Stimulated activated CD4-positive, alpha-beta T cell treated with anti-CD3 and anti-CD28 coated beads, Interleukin-4, amount 100 ng/mL, for 24 hours (primary cell): ENCODE data around the gene OR2AE1.
"Not testable (repeated sequence)": the region's sequence is repeated elsewhere in the genome, so short reads cannot be mapped to it uniquely, and the experiment has no call there.

Experiments
- DNase-seq: peaks from one replicate; pipeline ENCODE4 v3.0.0-alpha.2; 2020

OR2AE1 gene, protein sequence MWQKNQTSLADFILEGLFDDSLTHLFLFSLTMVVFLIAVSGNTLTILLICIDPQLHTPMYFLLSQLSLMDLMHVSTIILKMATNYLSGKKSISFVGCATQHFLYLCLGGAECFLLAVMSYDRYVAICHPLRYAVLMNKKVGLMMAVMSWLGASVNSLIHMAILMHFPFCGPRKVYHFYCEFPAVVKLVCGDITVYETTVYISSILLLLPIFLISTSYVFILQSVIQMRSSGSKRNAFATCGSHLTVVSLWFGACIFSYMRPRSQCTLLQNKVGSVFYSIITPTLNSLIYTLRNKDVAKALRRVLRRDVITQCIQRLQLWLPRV

DNA sequence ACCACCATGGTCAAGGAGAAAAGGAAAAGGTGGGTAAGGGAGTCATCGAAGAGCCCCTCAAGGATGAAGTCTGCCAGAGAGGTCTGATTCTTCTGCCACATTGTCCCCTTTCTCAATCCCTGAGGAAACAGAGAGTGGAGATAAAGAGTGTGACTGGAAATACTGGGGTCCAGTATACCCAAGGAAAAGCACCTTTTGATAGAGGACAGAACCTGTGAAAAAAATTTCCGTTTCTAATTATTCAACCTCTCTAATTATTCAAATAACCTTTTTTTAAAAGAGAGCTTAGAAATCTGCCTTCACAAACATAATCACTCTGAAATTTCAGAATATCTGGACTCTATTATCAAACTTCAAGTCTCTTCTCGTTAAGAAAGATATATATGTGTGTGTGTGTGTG lies at the start of gene OR2AE1:
TSS of gene OR2AE1 (minus strand) at position 101 of the 400 bp plus-strand sequence. CDS start at position 101, 0 bp downstream.
- no peak for DNase-seq

DNA sequence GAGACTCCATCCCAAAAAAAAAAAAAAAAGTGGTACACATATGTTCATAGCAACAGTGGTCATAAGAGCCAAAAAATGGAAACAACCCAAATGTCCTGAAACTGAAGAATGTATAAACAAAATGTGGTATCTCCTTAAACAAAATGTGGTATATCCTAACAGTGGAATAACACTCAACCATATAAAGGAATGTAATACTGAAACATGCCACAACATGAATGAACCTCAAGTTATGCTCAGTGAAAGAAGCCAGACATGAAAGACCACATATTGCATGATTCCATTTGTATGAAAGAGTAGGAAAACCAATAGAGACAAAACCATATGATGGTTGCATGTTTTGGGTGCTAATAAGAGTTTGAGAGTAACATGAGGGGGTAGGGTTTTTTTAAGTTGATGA lies 49.5 kb upstream of the OR2AE1 start:
- no peak for DNase-seq

DNA sequence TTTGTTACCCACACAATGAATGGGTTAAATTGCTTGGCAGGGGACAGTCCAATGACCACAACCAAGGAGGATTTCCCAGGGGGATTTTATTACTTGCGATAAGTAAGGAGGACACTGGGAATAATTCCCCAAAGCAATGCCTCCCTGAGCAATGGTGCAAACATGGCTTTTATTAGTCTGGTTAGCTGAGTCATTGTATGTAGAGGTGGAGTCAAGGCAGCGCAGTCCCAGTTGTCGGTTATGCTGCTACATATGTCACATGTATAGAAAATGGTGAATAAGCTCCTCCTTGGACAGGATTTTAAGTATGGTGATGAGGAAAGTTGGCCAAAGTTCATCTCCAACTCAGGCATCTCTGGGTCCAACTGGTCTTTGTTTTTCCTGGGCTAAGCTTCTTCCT lies 46.4 kb upstream of the OR2AE1 start:
- no peak for DNase-seq

DNA sequence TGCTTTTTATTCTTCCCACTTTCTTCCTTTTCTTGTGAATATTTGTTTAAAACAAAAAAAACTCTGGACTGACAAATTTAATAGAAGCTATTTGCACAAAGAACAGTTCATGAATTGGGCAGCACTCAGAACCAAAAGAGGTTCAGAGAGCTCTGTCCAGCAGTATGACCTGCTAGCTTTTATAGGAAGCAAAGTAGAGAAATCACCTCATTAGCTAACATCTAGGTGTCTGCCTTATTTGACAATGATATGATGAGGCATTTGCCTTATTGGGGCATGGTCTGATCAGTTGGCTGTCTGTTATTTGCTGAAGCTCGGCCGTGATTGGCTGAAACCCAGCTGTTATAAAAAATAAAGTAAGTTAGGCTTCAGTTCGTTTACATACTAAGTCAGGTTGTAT lies 43.3 kb upstream of the OR2AE1 start:
- no peak for DNase-seq

DNA sequence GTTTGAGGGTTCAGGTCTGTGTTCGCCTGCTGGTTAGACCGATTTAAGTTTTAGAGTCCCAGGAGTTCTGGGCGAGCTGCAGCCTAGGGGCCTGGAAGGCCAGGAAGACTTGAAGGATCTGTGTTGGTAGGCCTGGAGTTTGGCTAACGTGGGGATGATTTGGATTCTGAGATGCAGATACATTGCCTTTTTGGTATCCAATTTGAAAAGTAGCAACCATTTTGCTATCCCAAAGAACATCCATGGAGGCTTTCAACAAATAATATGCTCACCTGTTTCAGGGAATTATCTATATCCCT lies 42.9 kb upstream of the OR2AE1 start:
- DNase-seq = no peak

DNA sequence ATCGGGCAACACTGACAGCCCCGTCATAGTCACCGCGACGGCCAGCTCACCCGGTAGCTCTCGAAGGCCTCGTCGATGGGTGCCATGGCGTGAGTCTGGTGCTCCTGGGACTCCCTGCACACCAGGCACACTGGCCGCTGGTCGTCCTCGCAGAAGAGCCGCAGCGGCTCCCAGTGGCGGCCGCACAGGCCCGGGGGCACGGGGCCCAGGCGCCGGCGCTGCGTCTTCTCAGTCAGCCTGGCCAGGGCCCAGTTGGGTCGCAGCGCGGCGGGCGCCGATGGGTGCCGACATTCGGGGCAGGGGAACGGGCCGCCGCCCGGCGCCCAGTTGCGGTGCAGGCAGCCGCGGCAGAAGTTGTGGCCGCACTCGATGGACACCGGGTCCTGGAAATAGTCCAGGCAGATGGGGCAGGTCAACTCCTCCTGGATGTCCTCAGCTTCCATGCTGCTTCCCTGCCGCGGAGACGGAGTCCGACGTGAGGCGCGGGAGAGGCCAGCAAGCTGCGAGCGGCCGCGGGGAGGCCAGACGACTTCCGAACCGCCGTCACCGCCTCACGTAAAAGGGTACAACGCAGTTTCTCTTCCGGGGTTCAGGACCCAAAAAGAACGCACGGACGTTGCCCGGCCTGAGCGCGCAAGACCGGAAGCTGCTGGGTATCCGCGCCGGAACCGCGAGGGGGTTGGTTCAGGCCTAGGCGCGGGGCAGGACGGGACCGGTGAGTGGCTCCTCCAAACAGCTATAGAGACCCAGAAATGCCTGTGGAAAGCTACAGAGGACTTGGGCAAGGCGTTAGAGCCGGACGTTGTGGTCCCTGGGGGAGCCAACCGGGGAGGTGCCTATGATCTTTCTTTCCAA lies 42.4 kb upstream of the OR2AE1 start, which contains the start of gene TRIM4:
TSS of gene TRIM4 (minus strand) at position 572 of the 855 bp plus-strand sequence. CDS start at position 443, 129 bp downstream.
- peak; percentile 94 for DNase-seq

DNA sequence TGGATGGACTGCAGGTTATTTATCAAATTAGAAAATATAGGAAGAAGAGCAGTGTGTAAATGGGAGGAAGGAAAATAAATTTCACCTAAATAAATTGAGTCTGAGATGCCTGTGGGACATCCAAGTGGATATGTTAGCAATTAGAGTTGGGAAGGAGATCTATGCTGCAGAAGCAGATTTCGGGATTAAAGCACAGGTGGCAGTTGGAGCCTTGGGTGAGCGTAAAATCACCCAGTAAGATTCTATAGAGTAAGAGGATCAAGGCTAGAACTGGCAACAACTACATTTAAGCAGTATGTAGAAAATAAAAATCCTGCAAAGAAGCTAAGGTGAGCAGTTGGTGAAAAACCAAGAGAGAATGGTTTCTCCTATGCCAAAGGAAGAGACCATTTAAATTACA lies 34.1 kb upstream of the OR2AE1 start:
- no peak for DNase-seq

DNA sequence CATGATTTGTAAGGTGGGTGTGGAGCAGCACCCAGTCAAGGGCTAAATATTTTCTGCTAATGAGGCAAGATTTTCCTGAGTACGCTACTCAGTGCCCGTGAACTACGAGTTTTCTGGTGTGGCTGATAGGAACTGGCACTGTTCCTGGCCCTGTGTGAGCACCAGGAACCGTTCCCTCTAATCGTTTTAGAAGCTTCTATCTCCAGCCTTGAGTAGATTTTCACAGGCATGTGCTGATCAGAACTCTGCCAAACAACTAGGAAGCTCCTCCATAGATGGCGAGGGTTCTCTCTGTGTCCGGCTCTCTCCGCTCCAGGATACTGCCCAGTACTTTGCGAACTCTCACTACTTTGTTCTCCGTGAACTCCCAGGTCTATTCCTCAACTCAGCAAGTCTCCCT lies 24.7 kb upstream of the OR2AE1 start:
- DNase-seq = no peak

DNA sequence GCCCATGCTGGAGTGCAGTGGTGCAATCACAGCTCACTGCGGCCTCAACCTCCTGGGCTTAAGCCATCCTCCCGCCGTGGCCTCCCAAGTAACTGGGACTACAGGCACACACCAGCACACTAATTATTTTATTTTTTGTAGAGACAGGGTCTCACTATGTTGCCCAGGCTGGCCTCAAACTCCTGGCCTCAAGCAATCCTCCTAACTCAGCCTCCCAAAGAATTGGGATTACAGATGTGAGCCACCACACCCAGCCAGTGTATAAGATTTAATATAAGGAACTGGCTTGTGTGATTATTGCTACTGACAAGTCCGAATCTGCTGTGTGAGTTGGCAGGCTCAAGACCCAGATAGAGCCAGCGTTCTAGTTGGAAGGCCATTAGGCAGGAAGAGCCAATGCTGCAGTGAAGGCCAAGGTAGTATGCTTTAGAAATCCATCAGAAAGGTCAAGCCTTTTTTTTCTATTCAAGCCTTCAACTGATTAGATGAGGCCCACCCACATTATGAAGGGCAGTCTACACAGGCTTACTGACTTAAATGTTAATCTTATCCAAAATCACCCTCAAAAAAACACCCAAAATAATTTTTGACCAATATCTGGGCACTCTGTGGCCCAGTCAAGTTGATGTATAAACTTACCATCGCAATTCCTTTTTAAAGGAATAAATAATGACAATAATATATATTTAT lies 23.1 kb upstream of the OR2AE1 start:
- DNase-seq = no peak

DNA sequence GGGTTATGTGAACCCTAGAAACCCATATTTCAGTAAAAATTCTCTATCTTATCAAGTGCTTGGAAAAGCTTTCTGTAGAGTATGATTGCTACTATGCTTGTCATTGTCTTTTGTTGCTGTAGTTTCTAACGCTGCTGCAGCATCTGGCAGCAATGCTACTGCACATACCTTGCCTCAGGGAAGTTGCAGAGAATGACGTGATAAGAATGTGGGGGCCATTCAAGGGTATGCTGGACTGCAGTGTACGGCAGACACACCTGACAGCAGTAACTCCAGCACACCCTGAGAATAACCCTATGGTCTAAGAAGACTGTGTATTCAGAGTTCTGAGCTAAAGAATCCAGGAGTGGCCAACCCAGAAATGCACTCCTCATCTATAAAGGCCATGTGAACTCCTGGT lies 22.0 kb upstream of the OR2AE1 start:
- DNase-seq = no peak

DNA sequence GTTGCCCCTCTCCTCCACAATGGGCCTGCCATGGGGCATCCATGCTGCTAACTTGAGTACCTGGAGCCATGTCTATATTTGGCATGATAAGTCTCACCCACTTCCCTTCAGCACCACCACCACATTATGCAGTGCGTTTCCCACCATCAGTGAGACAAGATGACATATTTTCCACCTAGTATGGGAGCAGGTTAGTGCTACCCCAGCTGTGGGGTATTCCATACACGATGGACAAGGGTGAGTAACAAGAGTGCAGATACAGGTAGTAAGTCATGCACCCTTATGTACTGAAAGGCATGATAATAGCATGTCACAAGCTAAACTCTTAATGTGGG lies 21.2 kb upstream of the OR2AE1 start:
- DNase-seq = no peak

DNA sequence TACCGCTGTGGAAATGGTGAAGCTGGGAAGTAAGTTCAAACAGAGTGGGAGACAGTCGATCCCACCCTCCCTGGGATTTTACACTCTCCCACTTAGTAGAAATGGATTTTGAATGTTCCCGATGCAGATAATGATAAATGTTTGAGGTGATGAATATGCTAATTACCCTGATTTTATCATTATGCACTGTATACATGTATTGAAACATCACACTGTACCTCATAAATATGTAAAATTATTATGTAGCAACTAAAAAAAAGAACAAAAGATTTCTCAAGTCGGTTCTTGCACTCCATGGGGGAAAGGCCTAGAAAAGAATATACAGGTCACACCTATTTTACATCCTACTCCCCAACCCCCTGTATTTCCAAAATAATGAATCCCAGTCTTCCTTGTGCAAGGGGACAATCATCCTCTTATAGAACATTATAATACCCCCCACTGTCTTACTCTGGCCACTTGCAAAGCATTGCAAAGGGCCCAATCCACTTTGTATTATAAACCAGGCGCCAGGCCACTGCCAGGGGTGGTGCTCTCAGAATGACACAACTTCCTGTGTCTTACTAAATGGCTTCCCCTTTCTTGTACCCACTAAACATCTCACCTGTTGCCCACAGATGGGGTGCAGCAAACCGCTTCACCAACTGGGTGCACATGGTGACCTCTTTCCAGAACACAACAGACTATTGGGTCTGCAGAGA lies 20.6 kb upstream of the OR2AE1 start:
- DNase-seq = no peak

DNA sequence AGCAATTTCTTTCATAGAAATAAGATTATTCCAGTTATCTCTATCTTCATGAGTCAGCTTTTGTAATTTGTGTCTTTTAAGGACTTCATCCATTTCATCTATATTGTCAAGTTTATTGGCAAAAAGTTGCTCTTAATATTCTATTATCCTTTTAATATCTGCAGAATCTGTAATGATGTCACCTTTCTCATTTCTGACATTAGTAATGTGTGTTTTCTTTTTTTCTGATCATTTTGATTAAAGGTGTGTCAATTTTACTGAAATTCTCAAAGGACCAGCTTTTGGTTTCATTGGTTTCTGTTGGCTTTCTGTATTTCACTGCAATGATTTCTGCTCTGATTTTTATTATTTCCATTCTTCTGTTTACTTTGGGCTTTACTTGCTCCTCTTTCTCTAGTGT lies 17.9 kb upstream of the OR2AE1 start:
- DNase-seq = no peak

DNA sequence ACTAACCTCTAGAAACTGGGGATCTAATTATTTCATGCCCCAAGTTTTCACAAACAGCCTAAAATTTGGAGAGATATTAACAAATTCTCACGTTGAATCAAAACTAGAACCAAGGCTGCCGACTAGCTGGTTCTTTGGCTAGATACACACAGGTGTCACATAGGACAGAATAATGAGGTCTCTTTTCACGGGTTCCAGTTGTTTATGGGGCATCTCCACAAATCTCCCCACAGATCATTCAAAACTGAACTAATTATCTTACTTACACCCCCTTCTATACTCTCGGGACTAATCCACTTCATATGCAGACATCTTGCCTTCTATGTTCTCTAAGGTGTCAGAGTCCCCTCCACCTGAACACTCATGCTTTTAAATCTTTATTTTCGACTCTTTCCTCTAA lies 16.4 kb upstream of the OR2AE1 start:
- DNase-seq = no peak

DNA sequence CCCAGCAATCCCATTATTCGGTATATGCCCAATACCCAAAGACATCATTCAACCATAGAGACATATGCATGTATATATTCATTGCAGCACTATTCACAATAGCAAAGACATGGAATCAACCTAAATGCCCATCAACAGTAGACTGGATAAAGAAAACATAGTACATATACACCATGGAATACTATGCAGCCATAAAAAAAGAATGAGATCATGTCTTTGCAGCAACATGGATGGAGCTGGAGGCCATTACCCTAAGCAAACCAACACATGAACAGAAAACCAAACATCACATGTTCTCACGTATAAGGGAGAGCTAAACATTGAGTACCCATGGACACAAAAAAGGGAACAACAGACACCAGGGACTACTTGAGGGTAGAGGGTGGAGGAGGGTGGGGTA lies 13.5 kb upstream of the OR2AE1 start:
- DNase-seq = not testable (repeated sequence)

DNA sequence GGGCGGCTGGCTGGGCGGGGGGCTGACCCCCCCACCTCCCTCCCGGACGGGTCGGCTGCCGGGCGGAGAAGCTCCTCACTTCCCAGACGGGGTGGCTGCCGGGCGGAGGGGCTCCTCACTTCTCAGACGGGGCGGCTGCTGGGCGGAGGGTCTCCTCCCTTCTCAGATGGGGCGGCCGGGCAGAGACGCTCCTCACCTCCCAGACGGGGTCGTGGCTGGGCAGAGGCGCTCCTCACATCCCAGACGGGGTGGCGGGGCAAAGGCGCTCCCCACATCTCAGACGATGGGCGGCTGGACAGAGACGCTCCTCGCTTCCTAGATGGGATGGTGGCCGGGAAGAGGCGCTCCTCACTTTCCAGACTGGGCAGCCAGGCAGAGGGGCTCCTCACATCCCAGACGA lies 11.5 kb upstream of the OR2AE1 start:
- DNase-seq = not testable (repeated sequence)

DNA sequence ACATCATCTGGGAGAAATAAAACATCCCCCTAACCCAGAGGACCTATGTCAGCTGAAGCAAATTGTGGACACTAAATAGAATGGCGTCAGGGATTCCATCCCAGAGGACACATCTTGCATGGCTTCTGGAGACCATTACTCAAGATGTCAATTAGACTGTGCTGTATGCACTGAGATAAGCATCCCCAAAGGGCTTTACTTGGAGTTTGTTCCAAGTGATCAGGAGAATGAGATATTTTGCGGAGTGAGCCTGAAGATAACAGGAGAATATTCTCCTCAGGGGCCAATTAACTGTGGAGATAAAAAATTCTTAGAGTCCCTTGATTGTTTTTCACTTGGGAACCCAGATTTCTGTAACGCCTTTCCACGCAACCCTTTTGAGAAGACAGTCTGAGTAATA lies 4.5 kb upstream of the OR2AE1 start:
- no peak for DNase-seq

DNA sequence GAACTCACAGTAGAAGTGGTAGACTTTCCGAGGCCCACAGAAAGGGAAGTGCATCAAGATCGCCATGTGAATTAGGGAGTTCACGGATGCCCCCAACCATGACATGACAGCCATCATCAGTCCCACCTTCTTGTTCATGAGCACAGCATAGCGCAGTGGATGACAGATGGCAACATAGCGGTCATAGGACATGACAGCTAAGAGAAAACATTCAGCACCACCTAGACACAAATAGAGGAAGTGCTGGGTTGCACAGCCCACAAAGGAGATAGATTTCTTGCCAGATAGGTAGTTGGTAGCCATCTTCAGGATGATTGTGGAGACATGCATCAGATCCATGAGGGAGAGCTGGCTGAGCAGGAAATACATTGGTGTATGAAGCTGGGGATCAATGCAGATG lies 342 bp downstream of the OR2AE1 start:
- DNase-seq = no peak

DNA sequence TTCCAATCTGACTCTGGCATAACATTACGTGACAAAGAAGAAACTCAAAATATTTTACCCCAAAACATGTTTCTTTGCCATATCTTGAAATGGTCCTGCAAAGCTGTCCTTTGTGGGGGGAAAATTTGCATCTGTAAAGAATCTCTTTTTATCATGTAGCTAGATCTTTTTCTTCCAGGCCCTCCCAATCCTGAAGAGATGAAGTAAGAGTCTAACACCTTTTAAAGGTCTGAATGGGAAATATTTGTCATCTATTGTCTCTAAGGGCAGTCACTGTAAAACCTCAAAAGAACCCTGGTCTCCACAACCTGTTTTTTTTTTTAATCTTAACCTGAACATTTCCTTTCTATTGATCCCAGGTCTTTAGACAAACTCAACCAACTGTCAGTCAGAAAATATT lies 8.6 kb downstream of the OR2AE1 start:
- DNase-seq = no peak

DNA sequence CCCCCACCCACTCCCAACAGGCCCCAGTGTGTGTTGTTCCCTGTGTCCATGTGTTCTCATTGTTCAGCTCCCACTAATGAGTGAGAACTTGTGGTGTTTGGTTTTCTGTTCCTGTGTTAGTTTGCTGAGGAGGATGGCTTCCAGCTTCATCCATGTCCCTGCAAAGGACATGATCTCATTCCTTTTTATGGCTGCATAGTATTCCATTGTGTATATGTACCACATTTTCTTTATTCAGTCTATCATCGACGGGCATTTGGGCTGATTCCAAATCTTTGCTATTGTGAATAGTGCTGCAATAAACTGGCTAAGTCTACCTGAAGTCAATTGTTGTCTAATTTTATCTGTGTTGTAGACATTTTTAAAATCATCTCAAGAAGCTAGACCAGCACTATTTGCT lies 9.4 kb downstream of the OR2AE1 start:
- DNase-seq = not testable (repeated sequence)

DNA sequence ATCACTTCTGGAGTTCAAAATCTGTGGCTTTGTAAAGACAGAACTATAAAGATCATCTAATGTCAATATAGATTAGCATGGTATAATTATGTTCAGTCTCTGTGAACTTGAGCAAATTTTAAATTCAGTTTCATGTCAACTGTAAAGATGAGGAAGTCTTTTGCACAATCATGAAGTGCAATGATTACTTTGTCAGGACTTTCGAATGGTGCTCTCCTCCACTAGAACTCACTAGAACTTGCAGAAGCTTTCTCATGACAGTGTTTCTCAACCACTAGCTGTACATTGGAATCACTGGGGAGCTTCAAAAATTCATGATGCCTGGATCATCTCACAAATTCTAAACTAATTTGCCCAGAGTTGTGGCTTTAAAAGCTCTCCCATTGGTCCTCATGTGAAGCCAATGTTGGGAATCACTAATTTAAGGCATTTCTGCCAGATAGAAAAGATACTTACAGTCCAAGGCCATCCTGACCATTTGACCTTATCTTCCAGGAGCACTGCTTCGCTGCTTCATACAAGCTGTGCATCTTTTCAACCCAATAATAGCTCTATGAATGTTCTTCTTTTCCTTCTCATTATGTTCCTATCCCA lies 12.9 kb downstream of the OR2AE1 start:
- no peak for DNase-seq

DNA sequence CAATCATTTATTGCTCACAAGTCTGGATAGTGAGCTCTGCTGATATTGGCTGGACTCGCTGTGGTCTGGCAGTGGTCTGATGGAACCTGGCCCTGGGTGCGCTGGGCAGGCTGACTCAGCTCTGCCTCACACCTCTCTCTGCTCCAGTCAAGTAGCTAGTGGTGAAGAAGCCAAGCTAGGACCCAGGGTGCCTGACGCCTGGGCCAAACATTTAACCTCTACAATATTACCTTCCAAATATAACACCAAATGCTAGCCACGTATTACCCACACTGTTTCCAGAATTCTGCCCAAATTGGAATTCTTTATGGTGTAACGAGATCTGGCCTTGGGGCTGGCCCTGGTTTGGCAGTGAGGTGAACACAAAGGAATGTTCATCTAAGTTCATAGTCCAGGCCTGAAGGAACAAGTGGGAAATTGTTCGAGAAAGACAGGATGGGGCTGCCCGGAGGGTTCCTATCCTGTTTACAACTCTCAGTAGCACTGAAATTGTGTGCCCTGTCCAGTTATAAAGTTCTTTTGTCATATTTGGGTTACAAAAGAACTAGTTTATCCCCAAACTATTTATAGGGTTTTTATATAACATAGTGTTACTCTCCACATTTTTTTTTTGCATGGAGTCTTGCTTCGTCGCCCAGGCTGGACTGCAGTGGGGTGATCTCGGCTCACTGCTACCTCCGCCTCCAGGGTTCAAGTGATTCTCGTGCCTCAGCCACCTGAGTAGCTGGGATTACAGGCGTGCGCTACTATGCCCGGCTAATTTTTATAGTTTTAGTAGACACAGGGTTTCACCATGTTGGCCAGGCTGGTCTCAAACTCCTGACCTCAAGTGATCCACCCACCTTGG lies 16.3 kb downstream of the OR2AE1 start:
- no peak for DNase-seq
